HUDEP-2 (cell line): ENCODE measurements around the gene SPOCK2.

Source experiments
- DNase-seq, 76 experiments: peaks; one replicate each; lab custom pipeline; 2025; ENCODE audit not compliant: unreplicated experiment in 76 of 76; lab: John Stamatoyannopoulos, UW

Gene SPOCK2

GRCh38 chr10:72090326-72090725 is 2.0 kb upstream of the SPOCK2 start:
- DNase-seq = no peak

- DNase-seq = no peak
These were observed 1.3 kb upstream of the SPOCK2 start for GRCh38 chr10:72089618-72090017.

GRCh38 chr10:72088889-72089575 is 681 bp upstream of the SPOCK2 start:
- DNase-seq = no peak

GRCh38 chr10:72087392-72087968 is 871 bp downstream of the SPOCK2 start:
- no peak for DNase-seq

- DNase-seq = no peak
These were observed 1.6 kb downstream of the SPOCK2 start for GRCh38 chr10:72086466-72087391.

- DNase-seq = no peak
These were observed 2.4 kb downstream of the SPOCK2 start for GRCh38 chr10:72085864-72086465.

GRCh38 chr10:72085166-72085565 is 3.2 kb downstream of the SPOCK2 start:
- DNase-seq = no peak

GRCh38 chr10:72083790-72084459 is 4.4 kb downstream of the SPOCK2 start:
- no peak for DNase-seq

GRCh38 chr10:72082856-72083789 is 5.2 kb downstream of the SPOCK2 start:
- no peak for DNase-seq

- no peak for DNase-seq
These were observed 6.4 kb downstream of the SPOCK2 start for GRCh38 chr10:72081772-72082590.

GRCh38 chr10:72081210-72081609 is 7.1 kb downstream of the SPOCK2 start:
- DNase-seq = no peak

GRCh38 chr10:72080042-72080975 is 8.0 kb downstream of the SPOCK2 start:
- DNase-seq = no peak

- DNase-seq = no peak
These were observed 9.0 kb downstream of the SPOCK2 start for GRCh38 chr10:72079356-72079755.

- DNase-seq = no peak
These were observed 10.9 kb downstream of the SPOCK2 start for GRCh38 chr10:72077275-72077990.

GRCh38 chr10:72076756-72077155 is 11.6 kb downstream of the SPOCK2 start:
- no peak for DNase-seq

- no peak for DNase-seq
These were observed 12.8 kb downstream of the SPOCK2 start for GRCh38 chr10:72075376-72076115.
